Non-pigmented ciliary epithelial cell (primary cell): ENCODE measurements around the gene VWF.
"Not testable (repeated sequence)": the region's sequence is repeated elsewhere in the genome, so short reads cannot be mapped to it uniquely, and the experiment has no call there.

Experiments
- DNase-seq: peaks from one replicate; pipeline ENCODE4 v3.0.0-alpha.2; 2010; ENCODE audit warnings: low read depth

Gene VWF

DNA sequence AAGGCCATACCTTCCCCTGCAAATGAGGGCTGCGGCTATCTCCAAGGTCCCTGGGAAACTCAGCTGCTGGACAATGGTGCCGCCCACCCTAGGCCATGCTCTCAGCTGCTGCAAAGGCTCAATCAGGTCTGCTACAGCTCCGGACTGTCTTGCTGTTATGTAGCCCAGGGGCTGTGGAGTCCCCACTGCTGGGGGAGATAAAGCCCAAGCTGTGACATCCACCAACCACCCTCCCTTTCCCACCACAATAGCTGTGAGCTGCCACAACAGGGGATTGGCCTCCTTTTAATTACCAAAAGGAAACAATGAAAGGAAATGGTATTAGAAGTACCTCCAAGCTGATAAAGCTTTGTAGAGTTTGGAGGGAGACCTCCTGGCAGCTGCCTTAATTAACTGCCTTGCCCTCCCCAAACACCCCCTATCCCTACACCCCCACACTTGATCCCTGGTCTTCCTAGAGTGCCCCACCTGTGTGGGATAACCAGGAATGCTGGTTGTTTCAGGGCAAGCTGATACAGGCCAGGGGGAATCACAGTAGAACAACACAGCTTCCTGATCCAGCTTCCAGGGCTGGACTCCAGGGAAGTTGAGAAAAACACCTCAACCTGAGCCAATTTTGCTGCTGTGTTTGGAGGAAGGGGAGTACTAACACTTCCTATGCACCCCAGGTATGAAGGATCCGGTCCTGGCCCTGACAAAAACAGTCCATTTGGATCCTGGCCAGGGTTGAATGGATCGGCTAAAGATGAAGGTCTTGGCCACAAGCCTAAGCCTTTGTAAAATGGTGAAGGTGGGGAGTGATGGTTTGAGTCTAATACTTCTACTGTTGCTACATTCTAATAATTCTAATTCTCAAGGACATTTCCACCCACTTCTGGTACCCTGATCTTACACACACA, at the start of gene VWF:
Gene VWF, minus strand, starts transcription at position 260 of the 899 bp plus-strand sequence. CDS start 1,474 bp downstream, outside the sequence.
- no peak for DNase-seq

DNA sequence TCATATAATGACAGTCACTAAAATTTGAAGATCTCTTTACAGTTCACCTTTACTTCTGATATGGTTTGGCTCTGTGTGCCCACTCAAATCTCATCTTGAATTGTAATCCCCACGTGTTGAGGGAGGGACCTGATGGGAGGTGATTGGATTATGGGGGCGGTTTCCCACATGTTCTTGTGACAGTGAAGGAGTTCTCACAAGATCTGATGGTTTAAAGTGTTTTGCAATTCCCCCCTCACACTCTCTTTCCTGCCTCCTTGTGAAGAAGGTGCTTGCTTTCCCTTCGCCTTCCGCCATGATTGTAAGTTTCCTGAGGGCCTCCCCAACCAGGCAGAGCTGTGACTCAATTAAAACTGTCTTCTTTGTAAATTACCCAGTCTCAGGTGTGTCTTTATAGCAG, 48.4 kb upstream of the VWF start:
- no peak for DNase-seq

DNA sequence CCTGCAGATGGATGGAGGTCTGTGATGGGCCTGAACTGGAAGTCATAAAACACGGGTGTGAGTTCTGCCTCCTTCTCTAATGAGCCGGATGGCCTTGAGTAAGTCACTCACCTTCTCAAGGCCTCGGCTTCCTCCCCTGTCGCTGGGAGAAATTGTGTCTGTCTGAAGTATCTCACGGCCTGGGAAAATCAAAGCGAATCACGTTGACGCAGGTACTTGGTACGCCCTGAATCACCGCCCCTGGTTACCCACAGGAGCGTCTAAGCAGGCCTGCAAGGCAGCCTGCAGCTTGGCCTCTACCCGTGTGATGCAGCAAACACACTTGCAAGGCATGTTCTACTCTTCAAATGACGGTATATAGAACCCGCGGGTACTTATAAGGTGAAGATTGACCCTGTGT, 47.6 kb upstream of the VWF start:
- DNase-seq, result no peak

DNA sequence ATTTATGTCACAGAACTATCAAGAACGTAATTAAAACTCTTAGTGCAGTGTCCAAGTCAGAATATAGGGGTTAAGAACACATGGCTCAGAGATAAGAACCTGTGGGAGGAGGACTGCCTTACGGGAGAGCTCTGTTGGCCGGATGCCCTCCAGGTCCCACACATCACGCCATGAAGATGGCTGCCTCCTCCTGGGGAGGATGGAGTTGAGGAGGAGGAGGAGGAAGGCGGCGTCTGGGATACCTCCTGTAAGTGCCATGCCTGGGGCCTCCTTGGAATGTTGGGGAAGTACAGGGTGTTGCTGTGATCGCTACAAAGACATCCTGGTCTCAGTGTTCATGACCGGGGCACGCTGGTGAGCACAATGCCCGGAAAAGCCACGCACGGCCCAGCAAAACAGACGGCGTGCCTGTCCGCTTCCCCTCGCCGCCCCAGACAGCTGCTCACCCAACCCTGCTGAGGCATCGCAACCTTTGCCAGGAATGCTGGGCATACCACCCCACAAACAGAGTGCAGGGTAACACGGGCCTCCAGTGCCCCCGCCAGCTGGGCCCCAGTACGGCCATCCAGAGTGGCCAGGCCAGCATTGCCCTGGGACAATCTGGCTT, 47.0 kb upstream of the VWF start:
- no peak for DNase-seq

DNA sequence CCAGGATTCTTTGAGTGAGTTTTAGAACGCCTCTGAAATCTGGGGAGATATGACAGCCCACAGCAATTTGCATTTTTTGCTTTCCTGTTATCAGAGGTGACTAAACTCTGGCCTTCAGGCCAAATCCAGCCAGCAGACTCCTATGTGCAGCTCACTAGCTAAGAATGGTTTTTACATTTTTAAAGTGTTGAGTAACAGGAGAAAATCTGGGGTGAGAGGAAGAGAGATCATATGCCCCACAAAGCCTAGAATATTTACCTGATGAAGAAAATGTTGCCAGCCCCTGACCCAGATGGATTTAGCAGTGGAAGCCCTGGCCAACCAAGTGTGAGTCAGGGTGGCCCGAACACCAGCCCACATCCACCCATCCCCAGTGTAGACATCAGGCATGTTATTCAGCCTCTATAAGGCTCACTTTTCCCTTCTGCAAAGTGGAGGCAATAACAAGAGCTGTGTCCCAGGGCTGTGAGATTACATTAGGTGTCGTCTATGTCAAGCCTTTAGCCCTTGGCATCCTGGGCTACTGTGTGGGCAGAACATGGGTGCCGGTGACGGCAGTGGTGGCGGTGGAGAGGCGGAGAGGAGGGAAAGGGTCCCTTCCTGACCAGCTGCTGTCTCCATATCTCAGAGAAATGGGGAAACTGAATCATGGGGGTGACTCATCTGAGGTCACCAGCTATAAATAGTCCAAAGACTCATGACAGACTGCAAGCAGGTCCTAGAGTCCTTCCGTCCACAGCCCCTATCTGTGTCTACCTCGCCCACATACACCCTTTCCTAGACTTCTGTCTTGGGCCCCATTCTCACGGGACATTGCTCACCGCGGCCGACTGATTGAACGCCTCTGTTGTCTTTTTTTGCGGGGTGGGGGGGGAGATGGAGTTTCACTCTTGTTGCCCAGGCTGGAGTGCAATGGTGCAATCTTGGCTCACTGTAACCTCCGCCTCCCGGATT, 43.1 kb upstream of the VWF start:
- peak; percentile 97 for DNase-seq

DNA sequence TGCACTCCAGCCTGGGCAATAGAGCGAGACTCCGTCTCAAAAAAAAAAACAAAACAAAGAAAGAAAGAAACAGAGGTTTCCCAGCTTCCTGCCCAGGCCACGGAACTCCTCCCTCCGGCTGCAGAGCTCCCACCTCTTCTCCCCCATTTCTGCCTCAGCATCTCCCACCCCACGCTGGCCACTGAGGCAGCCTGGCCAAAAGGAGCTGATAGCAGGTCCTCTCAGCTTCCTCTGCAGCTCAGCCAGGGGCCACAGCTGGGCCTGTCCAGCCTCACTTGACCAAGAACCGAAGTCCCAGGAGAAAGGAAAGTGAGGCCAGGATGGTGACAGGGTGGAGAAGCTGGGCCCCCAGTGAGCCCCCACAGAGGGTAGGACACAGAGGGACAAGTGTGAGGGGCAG, 42.3 kb upstream of the VWF start:
- no peak for DNase-seq

DNA sequence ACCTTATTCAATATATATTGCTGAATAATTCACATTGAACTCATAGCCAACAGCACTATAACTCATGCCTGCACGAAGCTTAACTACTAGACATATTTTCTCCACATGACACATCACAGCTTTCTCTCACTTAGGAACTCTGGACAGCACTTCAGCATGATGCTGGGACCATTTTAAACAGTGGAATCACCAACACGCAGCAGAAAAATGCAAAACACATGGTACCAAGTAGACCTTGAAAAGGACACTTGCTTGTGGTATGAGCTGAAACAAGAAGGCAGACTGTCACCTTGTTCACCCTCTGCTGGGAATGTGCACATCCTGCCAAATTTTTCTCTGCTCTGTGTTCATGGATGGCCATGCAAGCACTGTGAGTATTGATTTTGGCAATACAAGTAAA, 40.9 kb upstream of the VWF start:
- DNase-seq, result no peak

DNA sequence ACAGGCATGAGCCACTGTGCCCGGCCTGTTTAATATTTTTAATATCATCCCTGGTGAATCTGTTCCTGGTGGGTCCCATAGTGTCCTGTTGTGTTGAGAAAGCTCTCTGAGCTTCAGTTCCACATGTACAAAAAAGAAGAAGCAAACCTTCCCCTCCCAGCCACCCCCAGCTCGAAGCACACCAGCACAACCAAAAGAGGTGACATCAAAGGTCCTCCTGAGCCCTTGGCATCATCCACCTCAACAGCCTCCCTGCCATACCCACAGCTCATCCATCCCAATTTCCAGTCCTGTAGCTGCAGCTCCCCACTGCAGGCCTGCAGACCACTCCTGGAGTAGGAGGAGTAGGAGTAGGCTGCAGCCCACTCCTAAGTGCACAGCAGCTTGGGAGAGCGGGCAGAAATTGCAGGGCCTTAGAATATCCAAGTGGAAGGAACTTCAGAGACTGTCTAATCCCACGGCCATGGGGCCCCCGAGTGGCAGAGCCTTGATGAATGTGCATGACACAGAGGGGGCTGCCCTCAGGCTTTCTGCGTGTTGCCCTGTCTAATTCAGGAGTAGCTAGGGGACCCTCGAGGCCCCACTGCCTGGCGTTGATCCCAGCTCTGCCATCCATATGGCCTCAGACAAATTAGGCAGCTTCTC, 39.1 kb upstream of the VWF start:
- no peak for DNase-seq

DNA sequence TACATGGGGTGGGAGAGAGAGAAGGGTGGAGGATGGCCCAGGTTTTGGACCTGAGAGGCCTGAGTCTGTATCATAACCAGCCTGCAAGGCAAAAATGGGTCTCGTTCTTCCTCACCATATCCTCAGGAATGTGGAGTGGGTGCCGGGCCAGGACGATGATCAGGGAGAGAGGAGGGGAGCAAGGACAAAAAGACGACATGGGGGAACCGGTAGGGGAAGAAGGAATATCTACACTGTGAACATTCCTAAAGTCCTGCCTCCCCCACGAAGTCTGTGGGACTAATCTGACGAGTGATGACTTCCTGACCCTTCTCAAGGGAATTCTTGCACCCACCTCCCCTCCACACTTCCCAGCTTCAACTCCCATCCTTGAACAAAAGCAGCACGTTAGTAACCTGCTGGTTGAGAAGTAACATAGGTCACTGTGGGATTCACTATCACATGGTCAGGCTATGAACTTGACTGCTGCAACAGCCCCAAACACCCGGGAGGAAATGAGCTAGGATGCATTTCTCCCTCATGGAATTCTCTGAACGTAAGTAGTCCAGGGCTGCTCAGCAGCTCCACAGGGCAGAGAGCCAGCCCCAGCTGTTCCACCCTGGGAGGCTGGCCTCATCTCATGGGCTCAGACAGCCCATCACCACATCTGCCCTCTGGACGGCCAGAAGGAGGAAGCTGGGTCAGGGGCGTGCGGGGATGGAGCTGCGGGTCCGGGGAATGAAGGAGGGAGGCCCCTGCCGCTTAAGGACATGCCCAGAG, 36.8 kb upstream of the VWF start:
- DNase-seq, result no peak

DNA sequence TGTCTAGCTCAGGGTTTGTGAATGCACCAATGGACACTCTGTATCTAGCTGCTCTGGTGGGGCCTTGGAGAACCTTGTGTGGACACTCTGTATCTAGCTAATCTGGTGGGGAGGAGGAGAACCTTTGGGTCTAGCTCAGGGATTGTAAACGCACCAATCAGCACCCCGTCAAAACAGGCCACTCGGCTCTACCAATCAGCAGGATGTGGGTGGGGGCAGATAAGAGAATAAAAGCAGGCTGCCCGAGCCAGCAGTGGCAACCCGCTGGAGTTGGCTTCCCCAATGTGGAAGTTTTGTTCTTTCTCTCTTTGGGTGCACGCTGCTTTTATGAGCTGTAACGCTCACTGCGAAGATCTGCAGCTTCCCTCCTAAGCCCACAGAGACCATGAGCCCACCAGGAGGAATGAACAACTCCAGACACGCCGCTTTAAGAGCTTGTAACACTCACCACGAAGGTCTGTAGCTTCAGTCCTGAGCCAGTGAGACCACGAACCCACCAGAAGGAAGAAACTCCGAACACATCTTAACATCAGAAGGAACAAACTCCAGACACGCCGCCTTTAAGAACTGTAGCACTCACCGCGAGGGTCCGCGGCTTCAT, 35.7 kb upstream of the VWF start:
- DNase-seq, result not testable (repeated sequence)

DNA sequence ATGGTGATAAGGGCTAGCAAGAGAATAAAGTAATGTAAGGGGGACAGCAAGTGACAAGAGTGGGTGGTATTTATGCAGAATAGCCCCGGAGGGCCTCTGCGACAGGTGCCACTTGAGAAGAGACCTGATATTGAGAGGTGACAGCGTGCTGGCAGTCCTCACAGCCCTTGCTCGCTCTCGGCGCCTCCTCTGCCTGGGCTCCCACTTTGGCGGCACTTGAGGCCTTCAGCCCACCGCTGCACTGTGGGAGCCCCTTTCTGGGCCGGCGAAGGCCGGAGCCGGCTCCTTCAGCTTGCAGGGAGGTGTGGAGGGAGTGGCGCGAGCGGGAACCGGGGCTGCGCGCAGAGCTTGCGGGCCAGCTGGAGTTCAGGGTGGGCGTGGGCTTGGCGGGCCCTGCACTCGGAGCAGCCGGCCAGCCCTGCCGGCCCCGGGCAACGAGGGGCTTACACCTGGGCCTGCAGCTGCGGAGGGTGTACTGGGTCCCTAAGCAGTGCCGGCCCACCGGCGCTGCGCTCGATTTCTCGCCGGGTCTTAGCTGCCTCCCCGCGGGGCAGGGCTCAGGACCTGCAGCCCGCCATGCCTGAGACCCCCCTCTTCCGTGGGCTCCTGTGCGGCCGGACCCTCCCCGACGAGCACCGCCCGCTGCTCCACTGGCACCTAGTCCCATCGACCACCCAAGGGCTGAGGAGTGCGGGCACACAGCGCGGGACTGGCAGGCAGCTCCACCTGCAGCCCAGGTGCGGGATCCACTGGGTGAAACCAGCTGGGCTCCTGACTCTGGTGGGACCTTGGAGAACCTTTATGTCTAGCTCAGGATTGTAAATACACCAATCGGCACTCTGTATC, 34.9 kb upstream of the VWF start:
- DNase-seq, result not testable (repeated sequence)

DNA sequence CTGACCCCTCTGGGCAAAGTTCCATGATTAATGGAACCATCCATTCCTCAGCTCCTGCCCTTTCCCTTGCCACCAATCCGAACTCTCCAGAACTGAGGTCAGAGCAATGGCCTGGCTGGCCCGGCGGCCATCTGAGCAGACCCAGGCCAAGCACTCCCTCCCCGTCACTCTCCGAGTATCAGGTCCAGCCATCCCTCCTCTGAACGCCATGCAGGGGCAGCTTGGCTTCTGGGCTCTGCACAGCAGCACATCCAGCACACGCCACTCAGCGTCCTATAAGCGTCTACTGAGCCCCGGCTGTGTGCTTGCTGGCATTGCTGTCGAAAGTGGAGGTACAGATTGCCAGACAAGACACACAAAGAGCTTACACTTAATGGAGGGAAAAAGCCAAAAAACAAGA, 34.3 kb upstream of the VWF start:
- DNase-seq, result no peak

DNA sequence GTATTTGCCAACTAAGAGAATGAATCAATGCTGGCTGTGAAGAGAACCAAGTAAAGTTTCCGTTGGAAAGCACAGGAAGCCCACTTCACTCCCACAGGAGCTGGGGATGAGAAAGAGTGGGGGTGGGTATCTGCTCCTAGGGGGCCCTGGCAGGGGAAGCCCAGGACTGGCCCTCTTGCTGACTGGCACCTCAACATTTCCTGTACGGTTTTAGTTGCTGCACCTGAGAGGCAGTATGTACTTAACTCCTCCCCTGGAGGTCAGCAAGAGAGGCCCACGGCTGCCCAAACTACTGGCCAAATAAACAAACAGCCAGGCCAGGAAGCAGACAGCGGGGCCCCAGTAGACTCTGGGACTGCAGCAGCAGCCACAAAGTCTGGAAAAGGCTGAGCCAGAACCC, 33.8 kb upstream of the VWF start:
- DNase-seq, result no peak

DNA sequence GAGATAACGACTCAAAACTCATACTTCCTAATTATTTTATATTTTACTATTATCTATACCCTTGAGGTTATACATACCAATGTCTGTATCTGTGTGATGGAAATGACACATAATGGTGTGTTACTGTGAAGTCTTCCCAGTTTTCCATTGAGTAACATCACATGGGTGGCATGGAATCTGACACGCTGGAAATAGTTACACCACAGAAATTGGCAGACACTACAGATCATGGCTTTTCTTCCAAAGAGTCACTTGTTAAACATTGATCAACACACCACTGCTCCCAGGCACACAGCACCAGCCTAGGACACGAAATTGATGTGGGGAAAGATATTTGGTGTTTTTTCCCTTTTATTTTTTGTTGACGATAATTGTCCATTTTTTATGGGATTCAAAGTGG, 33.0 kb upstream of the VWF start:
- no peak for DNase-seq

DNA sequence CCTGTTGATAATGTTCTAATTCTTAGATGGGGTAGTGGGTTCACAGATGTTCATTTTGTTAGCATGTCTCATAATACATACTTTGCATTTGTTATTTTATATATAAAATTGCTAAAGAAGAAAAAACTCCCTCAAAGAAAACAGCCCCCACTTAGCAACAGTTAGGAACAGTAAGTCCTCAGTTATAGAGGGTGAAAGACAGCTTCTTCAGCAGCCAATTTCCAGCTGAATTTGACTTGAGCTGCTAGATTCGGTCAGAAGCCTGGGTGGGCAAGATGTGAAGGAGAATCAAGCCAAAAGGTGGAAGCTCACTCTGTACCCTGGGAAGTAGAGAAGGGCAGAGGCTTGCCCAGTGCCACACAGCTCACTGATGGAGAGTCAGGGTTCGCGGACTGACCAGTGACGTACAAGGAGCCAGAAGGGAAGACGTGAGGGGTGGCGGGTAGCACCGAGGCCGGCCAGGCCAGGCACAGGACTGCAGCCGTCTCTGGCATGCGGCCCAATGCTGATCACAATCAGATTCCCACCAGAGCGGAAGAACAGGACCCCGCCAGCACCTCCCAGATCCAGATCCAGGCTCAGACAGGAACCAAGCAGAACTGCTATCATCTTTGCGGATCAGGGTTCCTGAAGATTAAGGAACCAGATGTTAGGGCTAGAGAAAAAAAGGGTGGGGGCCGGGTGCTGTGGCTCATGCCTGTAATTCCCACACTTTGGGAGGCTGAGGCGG, 30.4 kb upstream of the VWF start:
- DNase-seq, result no peak

DNA sequence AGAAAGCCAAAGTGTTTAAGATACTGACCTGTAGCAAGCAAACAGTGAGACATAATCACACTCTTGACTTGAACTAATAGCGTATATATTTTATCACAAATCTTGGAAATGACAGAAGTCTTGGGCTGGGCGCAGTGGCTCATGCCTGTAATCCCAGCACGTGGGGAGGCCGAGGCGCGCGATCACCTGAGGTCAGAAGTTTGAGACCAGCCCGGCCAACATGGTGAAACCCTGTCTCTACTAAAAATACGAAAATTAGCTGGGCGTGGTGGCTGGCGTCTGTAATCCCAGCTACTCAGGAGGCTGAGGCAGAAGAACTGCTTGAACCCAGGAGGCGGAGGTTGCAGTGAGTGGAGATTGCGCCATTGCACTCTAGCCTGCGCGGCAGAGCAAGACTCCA, 24.3 kb upstream of the VWF start:
- not testable (repeated sequence) for DNase-seq

DNA sequence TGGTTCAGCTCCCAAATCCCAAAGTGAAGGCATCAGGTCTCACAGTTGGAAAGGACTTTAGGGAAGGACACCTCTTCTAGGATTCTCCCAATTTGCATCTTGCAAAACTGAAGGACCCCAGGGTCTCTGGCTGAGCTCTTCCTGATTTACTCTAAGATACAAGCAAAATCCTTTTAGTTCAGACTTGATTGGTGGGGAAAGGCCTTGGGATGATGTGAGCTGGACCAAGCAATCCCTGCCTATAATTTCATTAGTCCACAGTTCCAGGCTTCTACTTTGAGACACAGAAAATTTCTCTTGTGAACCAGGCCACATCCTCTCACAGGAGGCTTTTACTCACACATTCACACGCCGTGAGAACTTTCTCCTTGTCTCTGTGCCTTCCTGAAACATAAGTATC, 23.6 kb upstream of the VWF start:
- DNase-seq, result no peak

DNA sequence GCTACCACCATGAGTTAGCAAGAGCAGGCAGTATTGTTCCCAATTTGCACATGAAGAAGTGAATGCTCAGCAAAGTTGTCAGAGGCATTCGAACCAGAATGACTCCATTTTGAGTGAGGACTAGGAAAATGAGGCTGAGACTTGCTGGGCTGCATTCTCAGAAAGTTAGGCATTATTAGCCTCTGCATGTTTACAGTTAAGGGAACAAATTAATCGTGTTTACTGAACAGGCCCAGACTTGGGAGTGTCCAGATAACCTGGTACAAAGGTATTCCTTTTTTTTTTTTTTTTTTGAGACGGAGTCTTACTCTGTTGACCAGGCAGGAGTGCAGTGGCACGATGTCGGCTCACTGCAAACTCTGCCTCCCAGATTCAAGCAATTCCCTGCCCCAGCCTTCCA, 22.5 kb upstream of the VWF start:
- no peak for DNase-seq

DNA sequence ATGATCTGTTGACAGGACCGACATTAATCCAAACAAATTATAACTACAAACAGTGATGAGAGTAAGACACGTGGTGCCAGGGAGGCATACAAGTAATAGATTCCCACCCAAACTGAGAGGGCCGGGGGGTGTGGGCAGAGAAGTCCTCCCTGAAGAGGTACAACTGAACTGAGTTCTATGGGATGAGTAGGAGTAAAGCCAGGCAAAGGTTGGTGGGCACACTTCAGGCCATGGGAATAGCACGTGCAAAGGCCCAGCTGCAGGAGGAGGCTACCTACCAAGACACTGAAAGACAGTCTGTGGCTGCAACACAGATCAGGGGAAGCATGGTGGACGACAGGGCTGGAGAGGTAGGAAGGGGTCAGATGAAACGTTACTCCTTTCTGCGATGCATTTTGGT, 22.0 kb upstream of the VWF start:
- no peak for DNase-seq
